Activated CD8-positive, alpha-beta memory T cell treated with anti-CD3 and anti-CD28 coated beads for 24 hours (primary cell): ENCODE measurements around the gene MYPN.
"Not testable (repeated sequence)": the region's sequence is repeated elsewhere in the genome, so short reads cannot be mapped to it uniquely, and the experiment has no call there.

Experiments
- DNase-seq: peaks from one replicate; pipeline ENCODE4 v3.0.0-alpha.2; 2020

The MYPN gene

GRCh38 chr10:68109331-68109730 lies at the start of gene MYPN:
MYPN (plus strand) TSS chr10:68109488; CDS start chr10:68121439, 11,951 bp downstream.
- DNase-seq: no peak

- DNase-seq: no peak
These were observed 42.3 kb upstream of the MYPN start for GRCh38 chr10:68067029-68067428.

GRCh38 chr10:68067508-68067907 lies 41.8 kb upstream of the MYPN start:
- DNase-seq: no peak

- DNase-seq: no peak
These were observed 35.7 kb upstream of the MYPN start for GRCh38 chr10:68073631-68074030.

GRCh38 chr10:68074031-68074774 lies 35.1 kb upstream of the MYPN start:
- no peak for DNase-seq

- DNase-seq: peak; percentile 94
These were observed 34.3 kb upstream of the MYPN start, which contains the start of gene HERC4 for GRCh38 chr10:68074775-68075549. HERC4 (minus strand) TSS chr10:68075283; CDS start chr10:68073108, 2,175 bp downstream.

GRCh38 chr10:68075550-68076004 lies 33.7 kb upstream of the MYPN start:
- no peak for DNase-seq

GRCh38 chr10:68076081-68076480 lies 33.2 kb upstream of the MYPN start:
- not testable (repeated sequence) for DNase-seq

GRCh38 chr10:68077026-68077425 lies 32.3 kb upstream of the MYPN start:
- no peak for DNase-seq

- DNase-seq: no peak
These were observed 29.9 kb upstream of the MYPN start for GRCh38 chr10:68079434-68079833.

- DNase-seq: no peak
These were observed 28.3 kb upstream of the MYPN start for GRCh38 chr10:68080853-68081431.

GRCh38 chr10:68081916-68082315 lies 27.4 kb upstream of the MYPN start:
- no peak for DNase-seq

- DNase-seq: no peak
These were observed 26.4 kb upstream of the MYPN start for GRCh38 chr10:68082872-68083271.

GRCh38 chr10:68083953-68084352 lies 25.3 kb upstream of the MYPN start:
- DNase-seq: no peak

GRCh38 chr10:68084469-68084868 lies 24.8 kb upstream of the MYPN start:
- DNase-seq: no peak

GRCh38 chr10:68086011-68086410 lies 23.3 kb upstream of the MYPN start:
- DNase-seq: no peak

GRCh38 chr10:68086910-68087684 lies 22.2 kb upstream of the MYPN start:
- no peak for DNase-seq

- no peak for DNase-seq
These were observed 21.4 kb upstream of the MYPN start for GRCh38 chr10:68087685-68088401.

GRCh38 chr10:68088740-68089139 lies 20.5 kb upstream of the MYPN start:
- DNase-seq: no peak

- no peak for DNase-seq
These were observed 18.7 kb upstream of the MYPN start for GRCh38 chr10:68090586-68090985.

GRCh38 chr10:68092512-68092911 lies 16.8 kb upstream of the MYPN start:
- no peak for DNase-seq

- no peak for DNase-seq
These were observed 14.1 kb upstream of the MYPN start for GRCh38 chr10:68095153-68095552.
